Left renal cortex interstitium (tissue), 4 donors: ENCODE results near the gene GRIK1. TPM values are rescaled to one million over a fixed set of nuclear protein-coding genes. Genes with fewer than 3 reads are reported as not detected.

ENCODE experiments used
- DNase-seq, 4 donors: peaks; one replicate each; pipeline ENCODE4 v3.0.0-alpha.2; 2013; ENCODE audit warnings: low read depth in 4 of 4, low spot score in 2 of 4, missing footprints in 1 of 4
- polyA plus RNA-seq, 4 donors: library from polyadenylated mRNA; unstranded; fragments of 120-200 nt; gene quantifications; one replicate each; pipeline ENCODE4 v1.2.1, GENCODE V29; 2013; ENCODE audit not compliant: insufficient read length in 4 of 4

The GRIK1 gene
- polyA plus RNA-seq, 4 donors: 1.4 to 1.9 (median 1.5) TPM

GRCh38 chr21:29506214-29506613 is 433.6 kb downstream of the GRIK1 start:
- no peak for DNase-seq

- no peak for DNase-seq
These were observed 435.0 kb downstream of the GRIK1 start for GRCh38 chr21:29504751-29505321.

GRCh38 chr21:29501451-29501850 is 438.3 kb downstream of the GRIK1 start:
- DNase-seq: no peak

- no peak for DNase-seq
These were observed 440.0 kb downstream of the GRIK1 start for GRCh38 chr21:29499734-29500343.

GRCh38 chr21:29499229-29499628 is 440.6 kb downstream of the GRIK1 start:
- DNase-seq: no peak

- no peak for DNase-seq
These were observed 443.5 kb downstream of the GRIK1 start for GRCh38 chr21:29496337-29496736.

- DNase-seq: no peak
These were observed 449.8 kb downstream of the GRIK1 start for GRCh38 chr21:29490016-29490415.

- DNase-seq: no peak
These were observed 452.6 kb downstream of the GRIK1 start for GRCh38 chr21:29487154-29487553.

Other genes starting within 250 kb of the GRIK1 start
- not detected for gene CLDN17, start 226.8 kb upstream of the GRIK1 start, polyA plus RNA-seq